Breast epithelium (tissue), 4 donors: ENCODE measurements around the gene MRTFB. TPM values are rescaled to one million over a fixed set of nuclear protein-coding genes. Genes with fewer than 3 reads are reported as not detected.
A peak's percentile ranks its signal among the peaks of the same experiment; 100 is the strongest.

Experiments
- DNase-seq, 2 donors: peaks; one replicate each; pipeline ENCODE4 v3.0.0-alpha.2; 2019; ENCODE audit warnings: low spot score in 2 of 2
- H3K27ac ChIP-seq, 2 donors: fragments of 200-600 bp; sonication (generic) in 1 of 2; one replicate each; pipeline ENCODE4 v1.5.1; 2016 to 2019; ENCODE audit warnings: mild to moderate bottlenecking in 1 of 2
- H3K27me3 ChIP-seq, 2 donors: fragments of 200-600 bp; sonication (generic) in 1 of 2; one replicate each; pipeline versions ENCODE4 v1.5.1 to v1.6.0; 2017 to 2019; ENCODE audit warnings: control low read depth in 1 of 2, mild to moderate bottlenecking in 1 of 2
- H3K36me3 ChIP-seq: fragments of 200-600 bp; one replicate; pipeline ENCODE4 v1.5.1; 2019
- H3K4me1 ChIP-seq, 2 donors: fragments of 200-600 bp; sonication (generic); one replicate each; pipeline ENCODE4 v1.5.1; 2016 to 2019; ENCODE audit warnings: control low read depth in 1 of 2
- H3K4me3 ChIP-seq, 3 donors: fragments of 200-600 bp; sonication (generic); 1 replicate in 2 of 3; 2 replicates in 1 of 3; pipeline ENCODE4 v1.5.1; 2016 to 2019; ENCODE audit warnings: mild to moderate bottlenecking in 3 of 3, moderate library complexity in 2 of 3
- H3K9me3 ChIP-seq, 2 donors: fragments of 200-600 bp; sonication (generic) in 1 of 2; one replicate each; pipeline ENCODE4 v1.5.1; 2016 to 2019; ENCODE audit warnings: control low read depth in 1 of 2
- POLR2A ChIP-seq: fragments of 450-650 bp; IDR thresholded peaks from one replicate; pipeline ENCODE4 v1.6.1; 2016; ENCODE audit warnings: antibody characterized with exemption, mild to moderate bottlenecking, moderate library complexity
- POLR2AphosphoS5 ChIP-seq, 3 donors: sonication (generic); formaldehyde crosslinking; IDR thresholded peaks; one replicate each; pipeline ENCODE4 v1.6.1; 2017; ENCODE audit warnings: antibody characterized with exemption in 3 of 3
- intact Hi-C: fragments of 100-400 bp; cut with DNase I; formaldehyde crosslinking; loops from one replicate; pipeline ENCODE4 v1.15.1; 2023; ENCODE audit warnings: low total_unique reads
- total RNA-seq, 3 donors: library from RNA; depleted of rRNA; stranded (reverse); fragments of >200 nt; gene quantifications; one replicate each; pipeline ENCODE4 v1.1.0, GENCODE V29; 2016
- TF ChIP-seq, protein P1 (sequence below), 3 donors: fragments of 450-650 bp; IDR thresholded peaks; one replicate each; pipeline ENCODE4 v1.5.1; 2016 to 2017; ENCODE audit warnings: antibody characterized with exemption in 3 of 3, mild to moderate bottlenecking in 3 of 3, moderate library complexity in 3 of 3

MRTFB gene
- total RNA-seq, 3 donors from 2014 or later = 49.9 to 115 (median 83.6) TPM

DNA sequence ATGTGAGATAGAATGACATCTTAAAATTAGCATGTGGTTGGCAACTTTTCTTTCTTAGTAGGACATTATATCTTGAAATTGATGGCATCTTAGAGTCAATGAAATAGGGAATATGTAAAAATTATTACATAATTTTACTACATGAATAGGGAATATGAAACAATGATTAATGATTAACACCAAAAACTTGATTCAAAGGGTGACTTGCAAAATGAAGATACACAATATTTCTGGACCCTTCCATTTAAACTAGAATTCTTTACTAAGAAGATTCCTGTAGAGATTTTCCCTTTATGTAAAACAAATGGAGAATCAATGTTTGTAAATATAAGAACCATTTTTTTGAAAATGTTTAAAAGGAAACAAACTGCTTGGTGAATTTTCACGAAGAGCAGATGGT lies 3.4 kb downstream of the MRTFB start:
- intact Hi-C loops = no loop called here
- no peak for DNase-seq
- H3K9me3 ChIP-seq = no peaks in the 10 kb centered on the region

DNA sequence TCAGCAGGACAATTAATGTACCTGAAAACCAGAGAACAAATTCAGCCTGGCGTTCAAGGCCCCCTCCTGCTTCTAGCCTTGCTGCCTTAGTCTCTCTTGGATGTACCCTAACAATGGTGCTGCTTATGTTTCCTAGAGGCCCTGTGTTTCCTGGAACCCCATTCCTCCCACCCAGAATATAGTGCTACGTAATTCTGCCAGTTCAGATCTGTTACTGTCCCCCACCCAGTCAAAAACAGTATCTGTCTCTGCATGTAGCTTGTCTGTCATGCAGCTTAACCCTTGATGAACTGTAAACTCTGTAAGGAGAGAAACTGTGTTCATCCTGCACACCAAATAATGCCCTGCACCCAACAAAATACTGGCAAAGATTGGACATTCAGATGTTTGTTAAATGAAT lies 6.8 kb downstream of the MRTFB start:
- DNase-seq = no peak
- Histone ChIP-seq H3K9me3 (no peaks in the 10 kb centered on the region), H3K27ac (no peak overlapping the region), H3K4me3 (no peak overlapping the region), H3K36me3 (no peaks in the 10 kb centered on the region), H3K27me3 (no peaks in the 10 kb centered on the region), H3K4me1 (no peaks in the 10 kb centered on the region)
- no peak for TF ChIP-seq POLR2AphosphoS5 (IDR thresholded peaks at IDR 0.05)
- no peak for TF ChIP-seq POLR2A
- TF ChIP-seq, protein P1, sequence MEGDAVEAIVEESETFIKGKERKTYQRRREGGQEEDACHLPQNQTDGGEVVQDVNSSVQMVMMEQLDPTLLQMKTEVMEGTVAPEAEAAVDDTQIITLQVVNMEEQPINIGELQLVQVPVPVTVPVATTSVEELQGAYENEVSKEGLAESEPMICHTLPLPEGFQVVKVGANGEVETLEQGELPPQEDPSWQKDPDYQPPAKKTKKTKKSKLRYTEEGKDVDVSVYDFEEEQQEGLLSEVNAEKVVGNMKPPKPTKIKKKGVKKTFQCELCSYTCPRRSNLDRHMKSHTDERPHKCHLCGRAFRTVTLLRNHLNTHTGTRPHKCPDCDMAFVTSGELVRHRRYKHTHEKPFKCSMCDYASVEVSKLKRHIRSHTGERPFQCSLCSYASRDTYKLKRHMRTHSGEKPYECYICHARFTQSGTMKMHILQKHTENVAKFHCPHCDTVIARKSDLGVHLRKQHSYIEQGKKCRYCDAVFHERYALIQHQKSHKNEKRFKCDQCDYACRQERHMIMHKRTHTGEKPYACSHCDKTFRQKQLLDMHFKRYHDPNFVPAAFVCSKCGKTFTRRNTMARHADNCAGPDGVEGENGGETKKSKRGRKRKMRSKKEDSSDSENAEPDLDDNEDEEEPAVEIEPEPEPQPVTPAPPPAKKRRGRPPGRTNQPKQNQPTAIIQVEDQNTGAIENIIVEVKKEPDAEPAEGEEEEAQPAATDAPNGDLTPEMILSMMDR (IDR thresholded peaks at IDR 0.05) = no peak
- intact Hi-C loops = loop anchor here (2.0 kb wide), 1 partner anchor 53 kb away; no protein-coding TSS in a partner anchor

More for the DNA sequence above, 3.4 kb downstream of the MRTFB start:
- no peak overlapping the region for H3K27ac ChIP-seq
- no peaks in the 10 kb centered on the region for H3K27me3 ChIP-seq
- H3K4me1 ChIP-seq = peaks cover 0 to 9% of the 10 kb centered on the region in 2 donors
- TF ChIP-seq, protein P1 (IDR thresholded peaks at IDR 0.05) = no peak
- TF ChIP-seq POLR2AphosphoS5 (IDR thresholded peaks at IDR 0.05) (no peak), POLR2A (no peak)
- no peaks in the 10 kb centered on the region for H3K36me3 ChIP-seq
- H3K4me3 ChIP-seq = no peak overlapping the region

DNA sequence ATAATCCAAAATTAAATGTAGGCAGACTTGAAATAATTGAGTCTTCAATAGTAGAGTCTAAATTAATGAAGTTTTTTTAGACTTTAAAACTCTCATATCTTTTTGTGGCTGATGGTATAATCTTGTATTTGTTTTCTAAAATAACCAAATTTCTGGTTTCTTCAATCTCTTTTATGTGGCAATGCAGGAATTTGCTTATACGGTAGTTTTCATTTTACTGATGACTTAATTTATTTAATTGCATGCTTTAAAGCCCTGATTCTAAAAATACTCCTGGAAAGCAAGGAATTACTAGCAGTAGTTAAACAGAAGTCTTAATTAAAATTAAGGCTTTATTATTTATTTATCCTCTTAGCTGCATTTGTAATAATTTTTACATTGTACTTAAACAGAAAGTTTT lies 15.4 kb downstream of the MRTFB start:
- H3K36me3 ChIP-seq = no peaks in the 10 kb centered on the region
- H3K27me3 ChIP-seq = no peaks in the 10 kb centered on the region
- TF ChIP-seq, protein P1 (IDR thresholded peaks at IDR 0.05) = no peak
- no peak for TF ChIP-seq POLR2AphosphoS5 (IDR thresholded peaks at IDR 0.05)
- TF ChIP-seq POLR2A = no peak
- intact Hi-C loops = no loop called here
- H3K27ac ChIP-seq = no peak overlapping the region
- no peak for DNase-seq
- no peak overlapping the region for H3K4me3 ChIP-seq
- H3K9me3 ChIP-seq = no peaks in the 10 kb centered on the region
- peaks cover 0 to 15% of the 10 kb centered on the region in 2 donors for H3K4me1 ChIP-seq

DNA sequence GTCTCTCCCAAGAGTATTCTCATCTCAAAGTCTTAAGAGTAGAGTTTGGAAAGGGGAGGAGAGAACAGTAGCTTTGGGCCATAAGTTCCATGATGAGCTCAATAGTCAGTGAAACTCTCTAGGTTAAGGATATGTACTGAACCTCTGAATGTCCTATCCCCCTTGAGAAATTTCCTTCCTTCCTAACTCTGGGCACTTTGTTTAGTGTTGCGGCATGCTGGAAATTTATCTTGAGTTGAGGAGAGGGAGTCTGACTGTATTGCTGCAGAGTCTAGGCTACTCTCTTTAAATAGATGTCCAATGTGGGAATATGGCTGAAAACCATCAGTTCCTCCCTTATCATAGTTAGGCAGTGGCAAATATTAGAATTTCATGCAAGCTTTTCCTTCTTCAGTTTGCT lies 16.1 kb downstream of the MRTFB start:
- H3K4me1 ChIP-seq = peaks cover 0 to 15% of the 10 kb centered on the region in 2 donors
- TF ChIP-seq POLR2A (no peak), POLR2AphosphoS5 (IDR thresholded peaks at IDR 0.05) (no peak)
- TF ChIP-seq, protein P1 (IDR thresholded peaks at IDR 0.05) = no peak
- H3K27me3 ChIP-seq = no peaks in the 10 kb centered on the region
- no peak overlapping the region for H3K4me3 ChIP-seq
- DNase-seq = no peak
- peak overlapping the region; percentile 35 to 56 for H3K27ac ChIP-seq
- H3K36me3 ChIP-seq = no peaks in the 10 kb centered on the region
- no peaks in the 10 kb centered on the region for H3K9me3 ChIP-seq
- intact Hi-C loops = no loop called here

DNA sequence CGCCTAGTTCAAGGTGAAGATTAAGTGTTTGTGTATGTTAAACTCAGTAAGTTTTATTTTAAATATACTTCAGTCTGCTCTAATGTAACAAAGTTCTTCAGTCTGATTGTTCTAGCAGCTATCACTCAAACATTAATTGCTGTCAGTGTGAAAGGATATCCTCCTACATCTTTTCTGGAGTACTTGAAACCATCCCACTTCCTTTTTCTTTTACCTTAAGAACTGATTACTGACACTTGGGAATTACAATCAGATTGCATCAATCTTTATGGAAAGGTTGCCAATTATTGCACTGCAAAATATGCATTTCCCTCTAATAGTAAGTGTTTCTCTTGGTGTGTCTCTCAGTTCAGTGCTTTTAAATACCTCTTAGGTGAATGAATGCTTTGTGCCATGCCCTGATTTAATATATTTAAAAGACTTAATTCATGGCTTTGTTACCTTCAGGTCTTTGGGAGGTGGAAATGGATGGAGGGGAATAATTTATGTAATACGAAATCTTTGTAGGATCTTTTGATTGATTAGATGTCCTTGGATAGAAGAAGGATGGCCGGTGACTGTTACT lies 16.6 kb downstream of the MRTFB start:
- peaks cover 0 to 15% of the 10 kb centered on the region in 2 donors for H3K4me1 ChIP-seq
- H3K36me3 ChIP-seq = no peaks in the 10 kb centered on the region
- TF ChIP-seq POLR2AphosphoS5 (IDR thresholded peaks at IDR 0.05) (no peak), POLR2A (no peak)
- TF ChIP-seq, protein P1 (IDR thresholded peaks at IDR 0.05) = no peak
- intact Hi-C loops = no loop called here
- H3K4me3 ChIP-seq = peak overlapping the region in 1 of 3 donors; percentile 26
- H3K27ac ChIP-seq = peak overlapping the region; percentile 35 to 56
- no peaks in the 10 kb centered on the region for H3K9me3 ChIP-seq
- DNase-seq = no peak
- no peaks in the 10 kb centered on the region for H3K27me3 ChIP-seq
